ENCODE data around the gene SSPN.

DNA sequence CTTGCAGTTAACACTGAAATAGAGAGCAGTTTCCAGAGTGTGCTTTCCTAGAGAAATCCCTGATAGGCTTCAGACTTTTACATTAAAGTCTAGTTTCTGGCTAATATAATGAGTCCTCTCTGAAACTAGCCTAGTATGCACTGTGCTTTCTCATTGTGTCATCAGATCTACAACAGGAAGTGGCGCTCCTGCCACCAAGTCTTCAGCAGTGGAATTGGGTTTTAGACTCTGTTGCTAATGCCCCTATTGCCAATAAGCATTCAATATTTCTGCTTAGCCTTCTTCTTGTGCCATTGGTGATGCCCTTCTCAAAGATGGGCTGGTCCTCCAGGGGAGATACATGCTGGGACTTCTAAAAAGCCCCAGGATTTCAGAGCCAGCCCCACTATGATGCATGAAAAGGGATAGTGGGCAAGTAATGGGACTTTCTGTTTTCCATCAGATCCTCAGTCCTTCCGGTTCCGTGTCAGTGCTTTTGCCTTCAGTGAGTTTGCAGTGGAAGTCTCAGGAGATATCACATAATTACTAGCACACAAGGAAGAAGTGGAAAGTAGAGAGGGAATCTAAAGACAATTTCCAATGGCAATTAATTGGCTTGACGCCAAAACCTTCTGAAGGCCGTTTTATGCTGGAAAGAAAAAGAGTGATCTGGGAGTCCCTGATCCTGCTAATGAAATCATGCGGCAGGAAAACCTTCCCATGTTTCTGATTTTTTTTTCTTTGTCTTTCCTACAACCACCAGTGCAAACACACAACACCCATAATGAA lies 50.0 kb downstream of the SSPN start:
- TF ChIP-seq EP300 (IDR thresholded peaks at IDR 0.05) (no peak), POLR2AphosphoS5 (IDR thresholded peaks at IDR 0.05) (no peak)
- TF ChIP-seq, protein P1, sequence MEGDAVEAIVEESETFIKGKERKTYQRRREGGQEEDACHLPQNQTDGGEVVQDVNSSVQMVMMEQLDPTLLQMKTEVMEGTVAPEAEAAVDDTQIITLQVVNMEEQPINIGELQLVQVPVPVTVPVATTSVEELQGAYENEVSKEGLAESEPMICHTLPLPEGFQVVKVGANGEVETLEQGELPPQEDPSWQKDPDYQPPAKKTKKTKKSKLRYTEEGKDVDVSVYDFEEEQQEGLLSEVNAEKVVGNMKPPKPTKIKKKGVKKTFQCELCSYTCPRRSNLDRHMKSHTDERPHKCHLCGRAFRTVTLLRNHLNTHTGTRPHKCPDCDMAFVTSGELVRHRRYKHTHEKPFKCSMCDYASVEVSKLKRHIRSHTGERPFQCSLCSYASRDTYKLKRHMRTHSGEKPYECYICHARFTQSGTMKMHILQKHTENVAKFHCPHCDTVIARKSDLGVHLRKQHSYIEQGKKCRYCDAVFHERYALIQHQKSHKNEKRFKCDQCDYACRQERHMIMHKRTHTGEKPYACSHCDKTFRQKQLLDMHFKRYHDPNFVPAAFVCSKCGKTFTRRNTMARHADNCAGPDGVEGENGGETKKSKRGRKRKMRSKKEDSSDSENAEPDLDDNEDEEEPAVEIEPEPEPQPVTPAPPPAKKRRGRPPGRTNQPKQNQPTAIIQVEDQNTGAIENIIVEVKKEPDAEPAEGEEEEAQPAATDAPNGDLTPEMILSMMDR (IDR thresholded peaks at IDR 0.05): no peak
